Sigmoid colon (tissue), 4 donors: ENCODE results near the gene SLC13A4.

Experiments used
- CTCF ChIP-seq, 4 experiments: fragments of 450-650 bp in 3 of 4; fragments of 200-600 bp in 1 of 4; IDR thresholded peaks; one replicate each; pipeline ENCODE4 v1.5.1; 2016 to 2019; ENCODE audit warnings: antibody characterized with exemption in 4 of 4, mild to moderate bottlenecking in 3 of 4, moderate library complexity in 2 of 4
- POLR2A ChIP-seq, 2 donors: fragments of 450-650 bp; IDR thresholded peaks; one replicate each; pipeline ENCODE4 v1.6.1; 2016; ENCODE audit warnings: antibody characterized with exemption in 2 of 2, mild to moderate bottlenecking in 2 of 2, moderate library complexity in 2 of 2
- POLR2AphosphoS5 ChIP-seq, 4 donors: sonication (generic); formaldehyde crosslinking; IDR thresholded peaks; one replicate each; pipeline ENCODE4 v1.6.1; 2017; ENCODE audit warnings: antibody characterized with exemption in 4 of 4

- TF ChIP-seq CTCF (IDR thresholded peaks at IDR 0.05) (no peak), POLR2AphosphoS5 (IDR thresholded peaks at IDR 0.05) (no peak), POLR2A (IDR thresholded peaks at IDR 0.05) (no peak)
These were observed 4.6 kb downstream of the SLC13A4 start for GRCh38 chr7:135723411-135723810.
